ENCODE measurements around the gene MFAP2.
"Not testable (repeated sequence)": the region's sequence is repeated elsewhere in the genome, so short reads cannot be mapped to it uniquely, and the experiment has no call there.

Gene MFAP2

GRCh38 chr1:16929146-16930041 is 51.0 kb downstream of the MFAP2 start:
- H3K4me3 ChIP-seq; H3K9me3 ChIP-seq; H3K27me3 ChIP-seq; DNase-seq; H3K27ac ChIP-seq; intact Hi-C loops (cut with DNase I; ENCODE audit: low total_unique reads): not testable (repeated sequence)
- Histone ChIP-seq H3K36me3 (peaks cover 0 to 54% (median 11%) of the 10 kb centered on the region in 3 donors), H3K4me1 (peaks cover 0 to 11% (median 0%) of the 10 kb centered on the region in 4 donors)

GRCh38 chr1:16927711-16928485 is 52.5 kb downstream of the MFAP2 start:
- Histone ChIP-seq H3K36me3 (peaks cover 0 to 42% (median 7%) of the 10 kb centered on the region in 3 donors), H3K9me3 (no peaks in the 10 kb centered on the region), H3K4me3 (no peak overlapping the region), H3K27ac (no peak overlapping the region), H3K27me3 (no peaks in the 10 kb centered on the region), H3K4me1 (peaks cover 0 to 16% (median 0%) of the 10 kb centered on the region in 4 donors)
- intact Hi-C loops (cut with DNase I; ENCODE audit: low total_unique reads) = no loop called here
- TF ChIP-seq, protein P1, sequence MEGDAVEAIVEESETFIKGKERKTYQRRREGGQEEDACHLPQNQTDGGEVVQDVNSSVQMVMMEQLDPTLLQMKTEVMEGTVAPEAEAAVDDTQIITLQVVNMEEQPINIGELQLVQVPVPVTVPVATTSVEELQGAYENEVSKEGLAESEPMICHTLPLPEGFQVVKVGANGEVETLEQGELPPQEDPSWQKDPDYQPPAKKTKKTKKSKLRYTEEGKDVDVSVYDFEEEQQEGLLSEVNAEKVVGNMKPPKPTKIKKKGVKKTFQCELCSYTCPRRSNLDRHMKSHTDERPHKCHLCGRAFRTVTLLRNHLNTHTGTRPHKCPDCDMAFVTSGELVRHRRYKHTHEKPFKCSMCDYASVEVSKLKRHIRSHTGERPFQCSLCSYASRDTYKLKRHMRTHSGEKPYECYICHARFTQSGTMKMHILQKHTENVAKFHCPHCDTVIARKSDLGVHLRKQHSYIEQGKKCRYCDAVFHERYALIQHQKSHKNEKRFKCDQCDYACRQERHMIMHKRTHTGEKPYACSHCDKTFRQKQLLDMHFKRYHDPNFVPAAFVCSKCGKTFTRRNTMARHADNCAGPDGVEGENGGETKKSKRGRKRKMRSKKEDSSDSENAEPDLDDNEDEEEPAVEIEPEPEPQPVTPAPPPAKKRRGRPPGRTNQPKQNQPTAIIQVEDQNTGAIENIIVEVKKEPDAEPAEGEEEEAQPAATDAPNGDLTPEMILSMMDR (IDR thresholded peaks at IDR 0.05) = no peak
- DNase-seq = no peak

DNA sequence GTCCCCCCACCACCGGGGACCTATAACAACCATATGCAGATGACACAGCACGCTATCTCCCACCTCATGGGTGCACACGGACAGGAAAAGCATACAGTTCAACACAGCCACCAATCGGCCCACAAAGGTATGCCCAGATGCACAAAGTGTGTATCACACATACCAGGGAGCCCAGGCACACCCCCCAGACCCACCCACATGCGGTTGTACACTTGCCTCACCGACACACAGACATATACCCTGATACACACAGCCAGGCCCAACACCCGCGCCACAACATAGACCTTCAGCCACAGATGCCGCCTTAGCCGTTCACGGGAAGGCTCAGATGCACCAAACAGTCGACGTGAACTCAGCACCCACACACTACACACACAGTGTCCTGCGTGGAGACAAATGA is 53.2 kb downstream of the MFAP2 start:
- no peak for DNase-seq
- TF ChIP-seq, protein P1 (IDR thresholded peaks at IDR 0.05) = no peak
- Histone ChIP-seq H3K27me3 (peaks cover 0 to under 1% of the 10 kb centered on the region in 2 donors), H3K36me3 (peaks cover 0 to 36% (median 7%) of the 10 kb centered on the region in 3 donors), H3K27ac (no peak overlapping the region), H3K9me3 (no peaks in the 10 kb centered on the region), H3K4me3 (no peak overlapping the region), H3K4me1 (peaks cover 0 to 16% (median 0%) of the 10 kb centered on the region in 4 donors)
- intact Hi-C loops (cut with DNase I; ENCODE audit: low total_unique reads) = no loop called here

DNA sequence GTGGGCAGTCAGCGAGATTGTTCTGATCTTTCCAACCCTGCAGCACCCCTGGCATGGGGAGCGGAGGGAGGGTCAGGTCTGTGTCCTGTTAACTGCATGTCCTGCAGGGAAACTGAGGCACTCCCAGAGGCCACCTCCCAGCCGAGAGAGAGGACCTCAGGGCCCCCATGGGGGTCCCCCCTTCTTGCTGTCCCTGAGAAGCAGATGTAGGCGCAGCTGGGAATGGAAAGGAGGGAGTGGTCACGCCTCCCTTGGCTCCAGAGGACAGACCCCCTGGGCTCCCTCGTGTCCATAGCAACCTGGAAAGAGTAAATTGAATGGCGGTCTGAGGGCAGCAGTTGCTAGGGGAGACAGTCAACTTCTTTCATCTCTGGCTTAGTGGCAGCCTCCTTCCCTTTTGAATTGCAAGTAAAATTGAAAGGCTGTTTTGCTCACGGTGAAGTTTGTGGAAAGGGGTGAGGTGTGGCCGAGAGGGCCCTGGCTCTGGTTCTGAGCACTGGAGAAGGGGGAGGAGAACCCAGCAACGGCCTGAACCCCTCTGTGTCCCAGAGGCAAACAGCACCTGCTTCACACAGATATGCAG is 53.8 kb downstream of the MFAP2 start:
- Histone ChIP-seq H3K27me3 (peaks cover 0 to 5% of the 10 kb centered on the region in 2 donors), H3K9me3 (no peaks in the 10 kb centered on the region), H3K4me3 (no peak overlapping the region), H3K27ac (no peak overlapping the region), H3K36me3 (peaks cover 0 to 29% (median 7%) of the 10 kb centered on the region in 3 donors), H3K4me1 (peaks cover 0 to 19% (median 0%) of the 10 kb centered on the region in 4 donors)
- TF ChIP-seq, protein P1 (IDR thresholded peaks at IDR 0.05) = no peak
- intact Hi-C loops (cut with DNase I; ENCODE audit: low total_unique reads) = no loop called here
- no peak for DNase-seq

GRCh38 chr1:16925635-16926490 is 54.6 kb downstream of the MFAP2 start:
- H3K4me3 ChIP-seq = no peak overlapping the region
- H3K27me3 ChIP-seq = peaks cover 0 to 5% of the 10 kb centered on the region in 2 donors
- DNase-seq = no peak
- H3K36me3 ChIP-seq = peaks cover 0 to 22% (median 0%) of the 10 kb centered on the region in 3 donors
- TF ChIP-seq, protein P1 (IDR thresholded peaks at IDR 0.05) = no peak
- H3K4me1 ChIP-seq = peaks cover 0 to 25% (median 0%) of the 10 kb centered on the region in 4 donors
- no peak overlapping the region for H3K27ac ChIP-seq
- no peaks in the 10 kb centered on the region for H3K9me3 ChIP-seq
- intact Hi-C loops (cut with DNase I; ENCODE audit: low total_unique reads) = no loop called here

Data from tibial artery (tissue), 4 donors.